HL-60 (cell line): ENCODE measurements around the gene HOXA2.

Experiments
- DNase-seq, 2 experiments: peaks; one replicate each; pipeline ENCODE4 v3.0.0-alpha.2; 2010 to 2020; ENCODE audit warnings: low read depth in 1 of 2, low spot score in 1 of 2
- H3K27ac ChIP-seq: fragments of 250-450 bp; sonication (Bioruptor Pico); replicated peaks from 2 replicates; pipeline ENCODE4 v1.5.1; 2020; ENCODE audit warnings: mild to moderate bottlenecking, moderate library complexity
- H3K27me3 ChIP-seq: fragments of 250-450 bp; sonication (Bioruptor Pico); 2 replicates; pipeline ENCODE4 v1.5.1; 2021; ENCODE audit warnings: mild to moderate bottlenecking, moderate library complexity; ENCODE audit not compliant: insufficient read depth, poor library complexity, severe bottlenecking
- H3K4me3 ChIP-seq: replicated peaks from 2 replicates; pipeline ENCODE4 v1.5.1; 2011; ENCODE audit warnings: mild to moderate bottlenecking, control low read depth, low read length; ENCODE audit not compliant: insufficient read depth
- CTCF ChIP-seq: IDR thresholded peaks from one replicate; pipeline ENCODE4 v1.5.1; 2011; ENCODE audit warnings: low read length, control low read depth, inconsistent platforms; ENCODE audit not compliant: insufficient read depth
- GABPA ChIP-seq: IDR thresholded peaks from 2 replicates; pipeline ENCODE4 v1.6.1; 2012; ENCODE audit warnings: low read depth
- POLR2AphosphoS5 ChIP-seq: IDR thresholded peaks from 2 replicates; pipeline ENCODE4 v1.6.1; 2012; ENCODE audit warnings: low read depth
- REST ChIP-seq: IDR thresholded peaks from 2 replicates; pipeline ENCODE4 v1.6.1; 2012; ENCODE audit warnings: low read depth; ENCODE audit not compliant: insufficient replicate concordance
- SPI1 ChIP-seq: IDR thresholded peaks from 2 replicates; pipeline ENCODE4 v1.6.1; 2012; ENCODE audit warnings: low read depth, mild to moderate bottlenecking, borderline replicate concordance
- long read RNA-seq: library from polyadenylated mRNA; unstranded; transcript quantifications from one replicate; pipeline ENCODE4 v2.0.0, GENCODE V29; 2020

HOXA2 gene
- long read RNA-seq = 0 reads

- Histone ChIP-seq H3K27me3 (peaks cover 38% of the 10 kb centered on the region), H3K27ac (no peak within 1 kb of the TSS), H3K4me3 (no peak within 1 kb of the TSS)
- no peak for DNase-seq
- TF ChIP-seq REST = no peak
- no peak for TF ChIP-seq GABPA
- no peak for TF ChIP-seq CTCF
Measured at GRCh38 chr7:27102581-27103442, at the start of gene HOXA2. HOXA2 (minus strand) TSS chr7:27102683; CDS start chr7:27102500, 183 bp downstream.

- peaks cover 63% of the 10 kb centered on the region for H3K27me3 ChIP-seq
- TF ChIP-seq SPI1 (no peak), CTCF (no peak), POLR2AphosphoS5 (no peak), REST (no peak), GABPA (no peak)
- DNase-seq = no peak
- H3K27ac ChIP-seq = no peak overlapping the region
- H3K4me3 ChIP-seq = peak overlapping the region; percentile 44
Measured at GRCh38 chr7:27151341-27151930, 49.0 kb upstream of the HOXA2 start.

- peak overlapping the region; percentile 44 for H3K4me3 ChIP-seq
- TF ChIP-seq REST (peak; percentile 84), POLR2AphosphoS5 (0 out of 2 replicates have a peak, but pooled peaks have one; percentile 21), GABPA (no peak), CTCF (peak; percentile 55), SPI1 (no peak)
- peaks cover 59% of the 10 kb centered on the region for H3K27me3 ChIP-seq
- DNase-seq = peak in 1 of 2 experiments; percentile 60
- no peak overlapping the region for H3K27ac ChIP-seq
Measured at GRCh38 chr7:27150568-27151340, 48.3 kb upstream of the HOXA2 start.
